Right atrium auricular region (tissue), 2 donors: ENCODE measurements around the gene SIT1. TPM values are rescaled to one million over a fixed set of nuclear protein-coding genes. Genes with fewer than 3 reads are reported as not detected.

ENCODE experiments used
- DNase-seq: peaks from one replicate; pipeline ENCODE4 v3.0.0-alpha.2; 2019; ENCODE audit warnings: low spot score
- H3K27ac ChIP-seq, 2 donors: fragments of 200-600 bp; sonication (generic); 1 replicate in 1 of 2; 2 replicates in 1 of 2; pipeline ENCODE4 v1.5.1; 2016 to 2019
- H3K27me3 ChIP-seq, 2 donors: fragments of 200-600 bp; sonication (generic); one replicate each; pipeline versions ENCODE4 v1.5.1 to v1.6.0; 2017 to 2019
- H3K36me3 ChIP-seq: fragments of 200-600 bp; sonication (generic); one replicate; pipeline ENCODE4 v1.5.1; 2016
- H3K4me1 ChIP-seq, 2 donors: fragments of 200-600 bp; sonication (generic); one replicate each; pipeline versions ENCODE4 v1.5.1 to v1.6.0; 2017 to 2019
- H3K4me3 ChIP-seq, 2 donors: fragments of 200-600 bp; sonication (generic); 1 replicate in 1 of 2; 2 replicates in 1 of 2; pipeline ENCODE4 v1.5.1; 2017 to 2019; ENCODE audit warnings: mild to moderate bottlenecking in 1 of 2, moderate library complexity in 1 of 2
- H3K9me3 ChIP-seq, 2 donors: fragments of 200-600 bp; sonication (generic); one replicate each; pipeline ENCODE4 v1.5.1; 2019
- CTCF ChIP-seq, 2 donors: fragments of 200-600 bp; sonication (generic); IDR thresholded peaks; one replicate each; pipeline ENCODE4 v1.5.1; 2019; ENCODE audit warnings: antibody characterized with exemption in 2 of 2
- total RNA-seq, 2 donors: library from RNA; depleted of rRNA; stranded (reverse); fragments of >200 nt; gene quantifications; one replicate each; pipeline ENCODE4 v1.1.0, GENCODE V29; 2016

The SIT1 gene
- total RNA-seq, 2 donors from 2014 or later = 0.55 TPM; not detected in 1

GRCh38 chr9:35675732-35676392 is 25.1 kb upstream of the SIT1 start:
- Histone ChIP-seq H3K27me3 (no peaks in the 10 kb centered on the region), H3K36me3 (no peaks in the 10 kb centered on the region), H3K4me1 (peaks cover 0 to 22% of the 10 kb centered on the region in 2 donors), H3K9me3 (no peaks in the 10 kb centered on the region), H3K27ac (no peak overlapping the region), H3K4me3 (peak overlapping the region; percentile 40 to 63)
- TF ChIP-seq CTCF (IDR thresholded peaks at IDR 0.05) = no peak
- DNase-seq = no peak

- H3K27ac ChIP-seq = no peak overlapping the region
- H3K4me1 ChIP-seq = peaks cover 0 to 22% of the 10 kb centered on the region in 2 donors
- DNase-seq = no peak
- H3K27me3 ChIP-seq = no peaks in the 10 kb centered on the region
- H3K9me3 ChIP-seq = no peaks in the 10 kb centered on the region
- H3K4me3 ChIP-seq = peak overlapping the region; percentile 40 to 63
- no peak for TF ChIP-seq CTCF (IDR thresholded peaks at IDR 0.05)
- no peaks in the 10 kb centered on the region for H3K36me3 ChIP-seq
Observed at GRCh38 chr9:35675204-35675603, 24.5 kb upstream of the SIT1 start.

GRCh38 chr9:35674025-35674361 is 23.3 kb upstream of the SIT1 start:
- no peak for TF ChIP-seq CTCF (IDR thresholded peaks at IDR 0.05)
- peaks cover 0 to 22% of the 10 kb centered on the region in 2 donors for H3K4me1 ChIP-seq
- H3K27me3 ChIP-seq = no peaks in the 10 kb centered on the region
- DNase-seq = no peak
- H3K4me3 ChIP-seq = no peak overlapping the region
- H3K36me3 ChIP-seq = no peaks in the 10 kb centered on the region
- no peaks in the 10 kb centered on the region for H3K9me3 ChIP-seq
- no peak overlapping the region for H3K27ac ChIP-seq

- Histone ChIP-seq H3K4me1 (peaks cover 0 to 22% of the 10 kb centered on the region in 2 donors), H3K27me3 (no peaks in the 10 kb centered on the region), H3K9me3 (no peaks in the 10 kb centered on the region), H3K36me3 (no peaks in the 10 kb centered on the region), H3K27ac (peak within 1 kb of the TSS in 1 of 2 donors; percentile 23), H3K4me3 (no peak within 1 kb of the TSS)
- DNase-seq = no peak
- no peak for TF ChIP-seq CTCF (IDR thresholded peaks at IDR 0.05)
Observed at GRCh38 chr9:35673132-35674024, 22.6 kb upstream of the SIT1 start, which contains the start of gene CA9. CA9 (plus strand) TSS chr9:35673928; CDS start chr9:35673960, 32 bp downstream.

- no peak for DNase-seq
- H3K27ac ChIP-seq = no peak overlapping the region
- no peak for TF ChIP-seq CTCF (IDR thresholded peaks at IDR 0.05)
- H3K36me3 ChIP-seq = no peaks in the 10 kb centered on the region
- H3K27me3 ChIP-seq = no peaks in the 10 kb centered on the region
- peaks cover 0 to 20% of the 10 kb centered on the region in 2 donors for H3K4me1 ChIP-seq
- no peak overlapping the region for H3K4me3 ChIP-seq
- H3K9me3 ChIP-seq = no peaks in the 10 kb centered on the region
Observed at GRCh38 chr9:35669331-35670145, 18.8 kb upstream of the SIT1 start.
